Stimulated activated CD4-positive, alpha-beta T cell treated with anti-CD3 and anti-CD28 coated beads, Interleukin-4, amount 100 ng/mL, for 4 hours (primary cell): ENCODE data around the gene KASH5.
A peak's percentile ranks its signal among the peaks of the same experiment; 100 is the strongest.
"Not testable (repeated sequence)": the region's sequence is repeated elsewhere in the genome, so short reads cannot be mapped to it uniquely, and the experiment has no call there.

Source experiments
- DNase-seq, 2 experiments: peaks; one replicate each; pipeline ENCODE4 v3.0.0-alpha.2; 2020

The KASH5 gene

GRCh38 chr19:49439836-49440235, 51.8 kb downstream of the KASH5 start:
- no peak for DNase-seq

GRCh38 chr19:49440439-49441209, 52.6 kb downstream of the KASH5 start:
- DNase-seq: no peak

GRCh38 chr19:49441210-49441959, 53.3 kb downstream of the KASH5 start, which contains the start of gene SLC17A7:
Gene SLC17A7 (minus strand): TSS chr19:49441527. CDS start chr19:49441379, 148 bp downstream.
- DNase-seq: peak in 1 of 2 experiments; percentile 42

- DNase-seq: no peak
Measured at GRCh38 chr19:49441960-49442350, 53.9 kb downstream of the KASH5 start.

GRCh38 chr19:49442354-49442753, 54.3 kb downstream of the KASH5 start:
- DNase-seq: no peak

GRCh38 chr19:49442771-49443365, 54.8 kb downstream of the KASH5 start:
- peak in 1 of 2 experiments; percentile 55 for DNase-seq

- peak; percentile 90 to 92 for DNase-seq
Measured at GRCh38 chr19:49443366-49444099, 55.5 kb downstream of the KASH5 start.

- not testable (repeated sequence) for DNase-seq
Measured at GRCh38 chr19:49444100-49444700, 56.2 kb downstream of the KASH5 start.

GRCh38 chr19:49445997-49446396, 57.9 kb downstream of the KASH5 start:
- DNase-seq: no peak

GRCh38 chr19:49447485-49448431, 59.7 kb downstream of the KASH5 start:
- no peak for DNase-seq

GRCh38 chr19:49448432-49448786, 60.4 kb downstream of the KASH5 start:
- no peak for DNase-seq

- DNase-seq: no peak
Measured at GRCh38 chr19:49450405-49450804, 62.4 kb downstream of the KASH5 start.

- DNase-seq: peak; percentile 85 to 95
Measured at GRCh38 chr19:49451430-49452181, 63.6 kb downstream of the KASH5 start, which contains the start of gene PIH1D1. Gene PIH1D1 (minus strand): TSS chr19:49451814. CDS start chr19:49451574, 240 bp downstream.

GRCh38 chr19:49453013-49453756, 65.1 kb downstream of the KASH5 start, which contains the start of gene ALDH16A1:
Gene ALDH16A1 (plus strand): TSS chr19:49453225. CDS start chr19:49453332, 107 bp downstream.
- peak; percentile 96 to 97 for DNase-seq

GRCh38 chr19:49453757-49454240, 65.8 kb downstream of the KASH5 start:
- no peak for DNase-seq

GRCh38 chr19:49455773-49456172, 67.7 kb downstream of the KASH5 start:
- DNase-seq: no peak

- DNase-seq: no peak
Measured at GRCh38 chr19:49456326-49456725, 68.3 kb downstream of the KASH5 start.

GRCh38 chr19:49458567-49458903, 70.5 kb downstream of the KASH5 start:
- DNase-seq: no peak

GRCh38 chr19:49459388-49459787, 71.3 kb downstream of the KASH5 start:
- DNase-seq: no peak
